ENCODE results near the gene NUP214. TPM values are rescaled to one million over a fixed set of nuclear protein-coding genes. Genes with fewer than 3 reads are reported as not detected.

NUP214 gene
- total and polyA plus RNA-seq, 2 of the 8 experiments (the other 6 are each of a cell fraction or from before 2014, with no cell fraction given) = 28.6 to 50.2 TPM

DNA sequence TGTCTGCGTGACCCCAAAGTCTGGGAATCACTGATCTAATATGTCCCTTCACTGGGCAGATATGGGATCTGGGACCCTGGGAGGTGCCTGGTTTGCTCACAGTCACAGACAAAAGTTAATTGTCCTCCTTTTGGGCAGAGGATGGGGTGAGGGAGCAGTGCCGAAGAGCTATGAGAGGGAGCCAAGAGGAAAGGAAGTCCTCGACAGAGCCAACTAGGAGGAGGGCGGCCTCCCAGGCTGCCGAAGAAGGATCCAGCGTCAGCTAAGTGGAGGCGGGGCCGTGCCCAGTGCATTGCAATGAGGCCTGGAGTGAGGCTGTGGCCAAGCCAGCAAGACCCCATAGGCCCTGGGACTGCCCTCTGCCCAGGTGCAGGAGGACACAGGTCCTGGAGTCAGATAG lies 17.6 kb upstream of the NUP214 start:
- H3K4me2 ChIP-seq (ENCODE audit: insufficient read depth in 1 of 2, low read depth in 2 of 2, low read length in 2 of 2) = no peak overlapping the region

More for the DNA sequence above, 17.6 kb upstream of the NUP214 start:
- no peaks in the 10 kb centered on the region for H3K79me2 ChIP-seq (ENCODE audit: control insufficient read depth in 1 of 2, insufficient read depth in 2 of 2, low read length in 2 of 2)
- no peak overlapping the region for H2AK5ac ChIP-seq (ENCODE audit: low read depth, low read length)
- no peak overlapping the region for H4K91ac ChIP-seq (replicated peaks; ENCODE audit: insufficient read length, low read length)
- no peaks in the 10 kb centered on the region for H3K23me2 ChIP-seq (ENCODE audit: low read depth, low read length)
- H3K56ac ChIP-seq (replicated peaks; ENCODE audit: insufficient read length, low read depth, low read length) = no peak overlapping the region
- TF ChIP-seq SP2 (IDR thresholded peaks at IDR 0.05; ENCODE audit: low read length) (no peak), SUZ12 (IDR thresholded peaks at IDR 0.05; ENCODE audit: low read length) (no peak), GTF2F1 (IDR thresholded peaks at IDR 0.05; ENCODE audit: borderline replicate concordance, low read depth, low read length) (no peak), SIRT6 (IDR thresholded peaks at IDR 0.05; ENCODE audit: low read length) (no peak), SAP30 (IDR thresholded peaks at IDR 0.05; ENCODE audit: insufficient read depth, insufficient replicate concordance, low read length) (no peak), JUND (IDR thresholded peaks at IDR 0.05; ENCODE audit: low read length) (no peak), SIX5 (IDR thresholded peaks at IDR 0.05; ENCODE audit: low read depth, low read length) (no peak), GABPA (IDR thresholded peaks at IDR 0.05; ENCODE audit: borderline replicate concordance, insufficient read depth, low read length) (no peak), ZNF274 (IDR thresholded peaks at IDR 0.05; ENCODE audit: borderline replicate concordance, extremely low read depth, low read length) (no peak), JUN (IDR thresholded peaks at IDR 0.05; ENCODE audit: low read depth, low read length) (no peak), RNF2 (IDR thresholded peaks at IDR 0.05; ENCODE audit: borderline replicate concordance, low read depth, low read length, missing control alignments, poor library complexity, severe bottlenecking) (no peak), RFX5 (IDR thresholded peaks at IDR 0.05; ENCODE audit: borderline replicate concordance, low read depth, low read length) (no peak)
- TF ChIP-seq, protein P1, sequence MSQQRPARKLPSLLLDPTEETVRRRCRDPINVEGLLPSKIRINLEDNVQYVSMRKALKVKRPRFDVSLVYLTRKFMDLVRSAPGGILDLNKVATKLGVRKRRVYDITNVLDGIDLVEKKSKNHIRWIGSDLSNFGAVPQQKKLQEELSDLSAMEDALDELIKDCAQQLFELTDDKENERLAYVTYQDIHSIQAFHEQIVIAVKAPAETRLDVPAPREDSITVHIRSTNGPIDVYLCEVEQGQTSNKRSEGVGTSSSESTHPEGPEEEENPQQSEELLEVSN (IDR thresholded peaks at IDR 0.05) = no peak
- H2BK20ac ChIP-seq (ENCODE audit: low read length) = no peak overlapping the region
- H3K27me3 ChIP-seq (replicated peaks in 1 of 4; ENCODE audit: control insufficient read depth in 3 of 4, extremely low read depth in 1 of 4, insufficient read depth in 3 of 4, low read length in 3 of 4) = no peaks in the 10 kb centered on the region
- FAIRE-seq (no peak), DNase-seq (ENCODE audit: low read depth in 1 of 2, low spot score in 2 of 2) (no peak)
- H2AFZ ChIP-seq (ENCODE audit: low read length) = no peak overlapping the region
- no peak overlapping the region for H3K27ac ChIP-seq (ENCODE audit: low read depth, low read length)
- no peaks in the 10 kb centered on the region; the same call in none of the 2 replicates for H3K79me1 ChIP-seq (ENCODE audit: low read depth, low read length)
- no peak overlapping the region for H3K4ac ChIP-seq (replicated peaks; ENCODE audit: insufficient read length, low read depth, low read length)
- ChIA-PET POLR2A (ENCODE audit: partially characterized antibody) (interaction anchor here (29.0 to 32.4 kb wide), 2 partner anchors 4 to 10 kb away, joined by 751 read pairs; partner anchors contain the start of genes AIF1L and NUP214), CTCF (ENCODE audit: partially characterized antibody) (interaction anchor here (1.0 to 1.8 kb wide), 4 partner anchors 9 to 61 kb away, joined by 3 to 10 read pairs (median 4); no protein-coding TSS in a partner anchor)
- no peak overlapping the region for H4K5ac ChIP-seq (ENCODE audit: insufficient read length, low read depth, low read length)
- no peak overlapping the region for H2BK120ac ChIP-seq (replicated peaks; ENCODE audit: low read depth, low read length)
- no peak overlapping the region for H3K9ac ChIP-seq (replicated peaks in 1 of 4; ENCODE audit: extremely low read depth in 1 of 4, low read depth in 3 of 4, low read length in 3 of 4)
- H2BK5ac ChIP-seq (ENCODE audit: low read depth, low read length) = no peak overlapping the region
- H4K8ac ChIP-seq (ENCODE audit: extremely low read depth, insufficient read depth, low read length) = no peak overlapping the region
- H2BK15ac ChIP-seq (ENCODE audit: low read length) = no peak overlapping the region
- H3K4me3 ChIP-seq (ENCODE audit: extremely low read depth in 1 of 4, insufficient read depth in 2 of 4, low read depth in 3 of 4, low read length in 4 of 4) = no peak overlapping the region
- H3K36me3 ChIP-seq (ENCODE audit: control insufficient read depth in 2 of 4, insufficient read depth in 4 of 4, low read length in 3 of 4) = peaks cover 12 to 37% (median 13%) of the 10 kb centered on the region in 4 experiments; a peak in 7 of 8 replicates
- no peaks in the 10 kb centered on the region for H3K9me3 ChIP-seq (ENCODE audit: insufficient read depth in 2 of 2, low read depth in 1 of 2, low read length in 1 of 2)
- H3K14ac ChIP-seq (ENCODE audit: insufficient read length) = no peak overlapping the region
- no peak overlapping the region for H3K23ac ChIP-seq (ENCODE audit: insufficient read length)
- no peak overlapping the region for H2BK12ac ChIP-seq (ENCODE audit: low read depth, low read length)
- H4K20me1 ChIP-seq (replicated peaks in 1 of 2; ENCODE audit: control insufficient read depth in 1 of 2, insufficient read depth in 2 of 2, low read length in 2 of 2) = peaks cover 0 to 2% of the 10 kb centered on the region in 2 experiments
- WGBS, 2 experiments (ENCODE audit: extremely low coverage in 1 of 2, insufficient coverage in 1 of 2, insufficient read length in 1 of 2, insufficient replicate concordance in 2 of 2, low coverage in 1 of 2, low lambda C conversion rate in 2 of 2, missing lambda C conversion rate in 1 of 2) = 91% methylated on average over 8 of the region's 8 CpGs; no CpG with 5 or more reads in 1 of the 2 experiments
- peaks cover 11 to 40% (median 28%) of the 10 kb centered on the region in 4 experiments for H3K4me1 ChIP-seq (replicated peaks in 1 of 4; ENCODE audit: control insufficient read depth in 3 of 4, insufficient read depth in 4 of 4, low read length in 3 of 4)
- no peak overlapping the region for H3K18ac ChIP-seq (ENCODE audit: extremely low read depth, low read length)

Data from H1 (cell line).